Parathyroid adenoma (tissue), 2 donors: Measurements from ENCODE around the gene B4GALNT3.

Experiments used
- H2AFZ ChIP-seq: fragments of 300-600 bp; sonication (generic); one replicate; pipeline ENCODE4 v1.7.0; 2017; ENCODE audit warnings: antibody characterized with exemption, mild to moderate bottlenecking
- H3K27ac ChIP-seq: fragments of 300-600 bp; sonication (generic); one replicate; pipeline ENCODE4 v1.7.0; 2017
- H3K27me3 ChIP-seq: fragments of 300-600 bp; sonication (generic); one replicate; pipeline ENCODE4 v1.7.0; 2017; ENCODE audit warnings: low read length; ENCODE audit not compliant: control insufficient read depth, insufficient read depth
- H3K36me3 ChIP-seq: fragments of 300-600 bp; sonication (generic); one replicate; pipeline ENCODE4 v1.7.0; 2017; ENCODE audit warnings: low read length; ENCODE audit not compliant: control insufficient read depth, insufficient read depth
- H3K4me1 ChIP-seq: fragments of 300-600 bp; sonication (generic); one replicate; pipeline ENCODE4 v1.7.0; 2017; ENCODE audit warnings: control low read depth
- H3K4me2 ChIP-seq: fragments of 300-600 bp; sonication (generic); one replicate; pipeline ENCODE4 v1.7.0; 2017; ENCODE audit warnings: low read length
- H3K4me3 ChIP-seq: fragments of 300-600 bp; sonication (generic); one replicate; pipeline ENCODE4 v1.7.0; 2017; ENCODE audit warnings: low read depth, low read length
- H3K79me2 ChIP-seq: fragments of 300-600 bp; sonication (generic); one replicate; pipeline ENCODE4 v1.7.0; 2017; ENCODE audit warnings: control low read depth
- H3K9ac ChIP-seq: fragments of 300-600 bp; sonication (generic); one replicate; pipeline ENCODE4 v1.7.0; 2017; ENCODE audit warnings: mild to moderate bottlenecking
- H3K9me3 ChIP-seq: fragments of 300-600 bp; sonication (generic); one replicate; pipeline ENCODE4 v1.7.0; 2017; ENCODE audit warnings: low read length; ENCODE audit not compliant: control insufficient read depth
- TF ChIP-seq, protein P1 (sequence below): fragments of 300-600 bp; sonication (generic); IDR thresholded peaks from one replicate; pipeline ENCODE4 v1.7.0; 2017; ENCODE audit warnings: antibody characterized with exemption, mild to moderate bottlenecking
- donor health status: primary hyperparathyroidism.

B4GALNT3 gene

DNA sequence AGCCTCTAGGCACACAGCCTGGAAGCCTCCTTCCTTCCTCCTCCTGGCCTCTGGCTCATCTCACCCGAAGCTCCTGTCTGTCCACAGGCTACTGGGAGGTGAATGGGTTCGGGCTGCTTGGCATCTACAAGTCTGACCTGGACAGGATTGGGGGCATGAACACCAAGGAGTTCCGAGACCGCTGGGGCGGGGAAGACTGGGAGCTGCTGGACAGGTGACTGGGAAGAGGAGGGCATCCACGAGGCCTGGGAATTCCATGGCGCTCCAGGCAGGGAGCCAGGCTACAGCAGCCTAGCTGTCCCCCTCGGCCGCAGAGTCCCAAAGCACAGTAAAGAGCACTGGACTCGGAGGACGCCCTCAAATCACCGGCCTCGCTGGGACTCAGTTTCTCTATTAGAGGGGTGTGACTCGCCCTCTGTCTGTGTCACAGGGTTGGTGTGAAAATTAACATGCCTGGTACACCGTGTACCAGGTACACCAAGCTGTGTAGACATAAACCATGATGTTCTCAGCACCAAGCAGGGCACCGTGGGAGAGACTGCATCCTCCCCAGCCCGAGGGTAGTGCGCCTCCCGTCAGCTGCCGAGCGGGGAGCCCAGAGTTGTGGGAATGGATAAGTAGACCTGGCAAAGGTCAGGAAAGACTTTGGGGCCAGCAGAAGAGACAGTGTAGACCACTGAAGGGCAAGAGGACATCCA lies 99.6 kb downstream of the B4GALNT3 start:
- no peak overlapping the region for H3K9ac ChIP-seq
- H3K4me2 ChIP-seq: no peak overlapping the region
- H3K27ac ChIP-seq: no peak overlapping the region
- no peaks in the 10 kb centered on the region for H3K9me3 ChIP-seq
- H2AFZ ChIP-seq: no peak overlapping the region
- TF ChIP-seq, protein P1, sequence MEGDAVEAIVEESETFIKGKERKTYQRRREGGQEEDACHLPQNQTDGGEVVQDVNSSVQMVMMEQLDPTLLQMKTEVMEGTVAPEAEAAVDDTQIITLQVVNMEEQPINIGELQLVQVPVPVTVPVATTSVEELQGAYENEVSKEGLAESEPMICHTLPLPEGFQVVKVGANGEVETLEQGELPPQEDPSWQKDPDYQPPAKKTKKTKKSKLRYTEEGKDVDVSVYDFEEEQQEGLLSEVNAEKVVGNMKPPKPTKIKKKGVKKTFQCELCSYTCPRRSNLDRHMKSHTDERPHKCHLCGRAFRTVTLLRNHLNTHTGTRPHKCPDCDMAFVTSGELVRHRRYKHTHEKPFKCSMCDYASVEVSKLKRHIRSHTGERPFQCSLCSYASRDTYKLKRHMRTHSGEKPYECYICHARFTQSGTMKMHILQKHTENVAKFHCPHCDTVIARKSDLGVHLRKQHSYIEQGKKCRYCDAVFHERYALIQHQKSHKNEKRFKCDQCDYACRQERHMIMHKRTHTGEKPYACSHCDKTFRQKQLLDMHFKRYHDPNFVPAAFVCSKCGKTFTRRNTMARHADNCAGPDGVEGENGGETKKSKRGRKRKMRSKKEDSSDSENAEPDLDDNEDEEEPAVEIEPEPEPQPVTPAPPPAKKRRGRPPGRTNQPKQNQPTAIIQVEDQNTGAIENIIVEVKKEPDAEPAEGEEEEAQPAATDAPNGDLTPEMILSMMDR: no peak
- no peaks in the 10 kb centered on the region for H3K4me1 ChIP-seq
- no peaks in the 10 kb centered on the region for H3K27me3 ChIP-seq
- no peaks in the 10 kb centered on the region for H3K36me3 ChIP-seq
- H3K4me3 ChIP-seq: no peak overlapping the region
- H3K79me2 ChIP-seq: no peaks in the 10 kb centered on the region

DNA sequence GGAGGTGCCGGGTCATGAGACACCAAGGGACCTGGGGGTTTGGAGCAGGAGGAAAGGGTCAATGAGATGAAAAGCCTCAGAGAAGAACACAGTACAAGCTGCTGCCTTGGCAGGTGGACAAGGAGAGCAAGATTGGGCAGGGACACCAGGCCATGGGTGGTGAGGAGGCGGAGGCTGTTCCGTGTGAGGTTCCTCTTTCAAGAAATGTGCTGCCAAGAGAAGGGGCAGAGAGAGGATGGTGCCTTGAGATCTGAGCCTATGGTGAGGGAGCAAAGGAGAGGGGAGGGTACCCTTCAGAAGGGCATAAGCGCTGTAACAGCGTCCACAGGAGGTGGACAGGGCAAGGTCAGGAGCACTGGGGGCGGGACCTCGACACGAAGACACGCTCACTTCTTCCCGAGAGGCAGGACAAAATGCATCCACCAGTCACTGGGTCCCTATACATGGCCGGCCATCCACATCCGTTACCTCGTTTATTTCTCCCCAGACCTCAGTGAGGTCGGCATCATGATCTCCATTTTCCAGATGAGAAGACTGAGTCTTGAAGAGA lies 100.2 kb downstream of the B4GALNT3 start:
- Histone ChIP-seq H3K4me3 (no peak overlapping the region), H3K27ac (no peak overlapping the region), H3K4me2 (no peak overlapping the region), H3K27me3 (no peaks in the 10 kb centered on the region), H3K9me3 (no peaks in the 10 kb centered on the region), H3K4me1 (no peaks in the 10 kb centered on the region), H3K79me2 (no peaks in the 10 kb centered on the region), H3K36me3 (no peaks in the 10 kb centered on the region), H2AFZ (no peak overlapping the region), H3K9ac (no peak overlapping the region)
- TF ChIP-seq, protein P1: no peak

DNA sequence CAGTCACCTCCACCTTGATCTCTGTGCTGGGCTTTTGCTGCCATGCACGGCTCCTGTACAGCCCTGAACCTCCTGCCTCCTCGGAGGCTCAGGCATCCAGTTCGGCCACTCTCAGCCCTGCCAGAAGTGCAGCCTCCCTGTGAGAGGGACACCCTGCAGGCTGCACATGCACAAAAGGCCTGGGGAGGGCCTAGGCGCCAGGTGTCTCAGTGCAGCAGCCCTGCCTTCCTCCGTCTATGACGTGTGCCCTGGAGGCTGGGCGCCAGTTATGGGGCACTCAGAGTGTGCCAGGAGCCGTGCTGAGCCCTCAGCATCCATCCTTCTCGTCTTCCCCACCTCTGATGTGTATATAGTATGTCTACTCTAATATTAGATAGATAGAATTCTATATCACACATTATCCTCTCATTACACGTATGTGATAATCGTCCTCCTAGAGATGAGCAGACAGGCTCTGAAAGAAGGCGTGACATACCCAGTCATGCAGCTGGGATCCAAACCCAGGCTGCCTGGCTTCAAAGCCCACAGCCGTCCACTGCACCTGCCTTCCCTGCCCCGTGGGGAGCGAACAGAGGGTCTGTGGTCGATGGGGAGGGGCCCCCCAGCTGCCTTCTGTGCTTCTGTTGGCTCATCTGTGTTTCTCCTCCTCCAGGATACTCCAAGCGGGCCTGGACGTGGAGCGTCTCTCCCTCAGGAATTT lies 101.1 kb downstream of the B4GALNT3 start:
- Histone ChIP-seq H3K9me3 (no peaks in the 10 kb centered on the region), H3K79me2 (no peaks in the 10 kb centered on the region), H3K4me2 (no peak overlapping the region), H3K9ac (no peak overlapping the region), H3K36me3 (no peaks in the 10 kb centered on the region), H3K4me1 (no peaks in the 10 kb centered on the region), H2AFZ (no peak overlapping the region), H3K4me3 (no peak overlapping the region), H3K27ac (no peak overlapping the region), H3K27me3 (no peaks in the 10 kb centered on the region)
- TF ChIP-seq, protein P1: no peak

DNA sequence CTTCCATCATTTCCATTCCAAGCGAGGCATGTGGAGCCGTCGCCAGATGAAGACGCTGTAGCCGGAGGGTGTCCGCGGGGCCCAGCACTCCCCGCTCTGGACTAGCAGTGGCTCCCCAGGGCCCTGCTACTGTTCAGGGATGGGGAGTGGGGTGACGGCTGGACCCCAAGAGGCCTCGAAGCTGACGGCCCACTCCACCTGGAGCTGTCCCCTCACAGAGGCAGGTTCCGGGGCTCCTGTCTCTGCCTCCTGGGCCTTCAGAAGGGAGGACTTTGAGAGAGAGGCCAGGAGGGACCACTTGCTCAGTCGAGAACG lies 101.6 kb downstream of the B4GALNT3 start:
- Histone ChIP-seq H3K4me1 (no peaks in the 10 kb centered on the region), H3K4me2 (no peak overlapping the region), H3K27ac (no peak overlapping the region), H3K9me3 (no peaks in the 10 kb centered on the region), H3K36me3 (no peaks in the 10 kb centered on the region), H3K79me2 (no peaks in the 10 kb centered on the region), H3K27me3 (no peaks in the 10 kb centered on the region), H3K9ac (no peak overlapping the region), H2AFZ (no peak overlapping the region), H3K4me3 (no peak overlapping the region)
- TF ChIP-seq, protein P1: no peak
